PC-3 (cell line): ENCODE data around the gene CRY1. TPM values are rescaled to one million over a fixed set of nuclear protein-coding genes. Genes with fewer than 3 reads are reported as not detected.
A peak's percentile ranks its signal among the peaks of the same experiment; 100 is the strongest.

Source experiments
- ATAC-seq: fragments of 200-7000 bp; cut with Tn5 transposase; 2 replicates; pipeline ENCODE4 v1.9.1; 2020; ENCODE audit warnings: mild to moderate bottlenecking, moderate library complexity
- BruUV-seq: library from RNA; stranded (reverse); fragments of 400-500 nt; replicated peaks from 2 replicates; lab custom pipeline; 2021; lab: Mats Ljungman, UMichigan
- CTCF ChIA-PET: fragments of 300-600 bp; sonication (Branson Sonifier 250); formaldehyde crosslinking; loops from one replicate; lab custom pipeline; 2022; ENCODE audit warnings: antibody characterized with exemption; lab: Charles Lee
- POLR2A ChIA-PET: fragments of 300-600 bp; sonication (Branson Sonifier 250); formaldehyde crosslinking; loops from one replicate; lab custom pipeline; 2022; ENCODE audit warnings: antibody characterized with exemption; ENCODE audit not compliant: unreplicated experiment; lab: Charles Lee
- DNase-seq: peaks from one replicate; pipeline ENCODE4 v3.0.0-alpha.2; 2015
- H2AFZ ChIP-seq: fragments of 300-600 bp; sonication (generic); 2 replicates; pipeline ENCODE4 v1.6.0; 2016; ENCODE audit warnings: antibody characterized with exemption, low read length
- H3F3A ChIP-seq: fragments of 300-600 bp; sonication (generic); one replicate; pipeline ENCODE4 v1.6.0; 2017; ENCODE audit warnings: antibody characterized with exemption, low read length, control low read depth, mild to moderate bottlenecking; ENCODE audit not compliant: unreplicated experiment
- H3K27ac ChIP-seq: fragments of 300-600 bp; sonication (generic); 2 replicates; pipeline ENCODE4 v1.5.1; 2016; ENCODE audit warnings: mild to moderate bottlenecking, low read length
- H3K27me3 ChIP-seq: fragments of 300-600 bp; sonication (generic); 2 replicates; pipeline ENCODE4 v1.6.1; 2016; ENCODE audit warnings: low read length, mixed read lengths
- H3K36me3 ChIP-seq: fragments of 300-600 bp; sonication (generic); 2 replicates; pipeline ENCODE4 v1.6.1; 2016; ENCODE audit warnings: low read depth, mixed run types, low read length, mixed read lengths
- H3K4me1 ChIP-seq: fragments of 300-600 bp; sonication (generic); 2 replicates; pipeline ENCODE4 v1.5.1; 2016; ENCODE audit warnings: low read length; ENCODE audit not compliant: insufficient read depth
- H3K4me2 ChIP-seq: fragments of 300-600 bp; sonication (generic); 2 replicates; pipeline ENCODE4 v1.6.0; 2016; ENCODE audit warnings: low read length
- H3K4me3 ChIP-seq: fragments of 300-600 bp; sonication (generic); 2 replicates; pipeline ENCODE4 v1.5.1; 2016; ENCODE audit warnings: mild to moderate bottlenecking, low read length, mixed read lengths
- H3K79me2 ChIP-seq: fragments of 300-600 bp; sonication (generic); 2 replicates; pipeline ENCODE4 v1.6.1; 2017; ENCODE audit warnings: low read length, mixed read lengths
- H3K9ac ChIP-seq: fragments of 300-600 bp; sonication (generic); 2 replicates; pipeline ENCODE4 v1.6.0; 2016; ENCODE audit warnings: mild to moderate bottlenecking, low read length
- H3K9me2 ChIP-seq: fragments of 300-600 bp; sonication (generic); replicated peaks from 2 replicates; pipeline ENCODE4 v1.6.1; 2016; ENCODE audit warnings: mixed run types, low read length, mixed read lengths
- H3K9me3 ChIP-seq: fragments of 300-600 bp; sonication (generic); 2 replicates; pipeline ENCODE4 v1.6.1; 2016; ENCODE audit warnings: low read length, mixed read lengths
- H4K20me1 ChIP-seq: fragments of 300-600 bp; sonication (generic); 2 replicates; pipeline ENCODE4 v1.6.1; 2016; ENCODE audit warnings: low read length, mixed read lengths
- CTCF ChIP-seq: fragments of 300-600 bp; sonication (generic); conservative IDR thresholded peaks from 2 replicates; pipeline ENCODE4 v1.5.1; 2017; ENCODE audit warnings: antibody characterized with exemption, low read depth, mild to moderate bottlenecking, low read length
- EZH2 ChIP-seq: fragments of 300-600 bp; sonication (generic); IDR thresholded peaks from one replicate; pipeline ENCODE4 v1.6.1; 2017; ENCODE audit warnings: antibody characterized with exemption, mild to moderate bottlenecking, low read length; ENCODE audit not compliant: unreplicated experiment
- EZH2phosphoT487 ChIP-seq: fragments of 300-600 bp; sonication (generic); IDR thresholded peaks from 2 replicates; pipeline ENCODE4 v1.6.1; 2018; ENCODE audit warnings: mild to moderate bottlenecking, antibody characterized with exemption, low read length, borderline replicate concordance
- intact Hi-C: fragments of 100-400 bp; cut with micrococcal nuclease; formaldehyde crosslinking; loops from 2 replicates; pipeline ENCODE4 v1.9.0; 2023
- total RNA-seq: library from RNA; depleted of rRNA; stranded (reverse); fragments of >200 nt; gene quantifications from 2 replicates; pipeline ENCODE4 v1.2.3, GENCODE V29; 2014

The CRY1 gene
- total RNA-seq, 1 experiment from 2014 or later = 32.0 TPM

- H4K20me1 ChIP-seq = no peaks in the 10 kb centered on the region
- peak overlapping the region; percentile 84 for H2AFZ ChIP-seq
- H3K36me3 ChIP-seq = 0 out of 2 replicates have a peak, but pooled peaks cover 6% of the 10 kb centered on the region
- no peak overlapping the region for H3K27ac ChIP-seq
- H3K9ac ChIP-seq = peak overlapping the region; percentile 80
- TF ChIP-seq CTCF = no peak
- TF ChIP-seq EZH2 = no peak
- TF ChIP-seq EZH2phosphoT487 = no peak
- DNase-seq (no peak), ATAC-seq (no peak)
- peaks cover 17% of the 10 kb centered on the region for H3K79me2 ChIP-seq
- no peaks in the 10 kb centered on the region for H3F3A ChIP-seq
- intact Hi-C loops = loop anchor here (2.0 kb wide), 1 partner anchor 29 kb away; no protein-coding TSS in a partner anchor
- CTCF ChIA-PET = interaction anchor here (0.6 kb wide), 1 partner anchor 28 kb away, joined by 3 read pairs; no protein-coding TSS in a partner anchor
- BruUV-seq = no TSS peak
- H3K4me3 ChIP-seq = peak overlapping the region; percentile 86
- H3K4me1 ChIP-seq = peaks cover 26% of the 10 kb centered on the region
- no peaks in the 10 kb centered on the region for H3K27me3 ChIP-seq
- POLR2A ChIA-PET = no interaction called here
- H3K9me2 ChIP-seq = no peaks in the 10 kb centered on the region
- H3K4me2 ChIP-seq = peak overlapping the region; percentile 92
- no peaks in the 10 kb centered on the region for H3K9me3 ChIP-seq
These were observed 107.2 kb downstream of the CRY1 start for GRCh38 chr12:106986135-106986534.

- CTCF ChIA-PET = no interaction called here
- Histone ChIP-seq H3K36me3 (0 out of 2 replicates have a peak, but pooled peaks cover 6% of the 10 kb centered on the region), H4K20me1 (no peaks in the 10 kb centered on the region), H3K79me2 (peaks cover 17% of the 10 kb centered on the region), H3F3A (no peaks in the 10 kb centered on the region), H3K9me2 (no peaks in the 10 kb centered on the region), H3K9ac (no peak overlapping the region), H3K9me3 (no peaks in the 10 kb centered on the region), H3K4me2 (peak overlapping the region; percentile 92), H3K27me3 (no peaks in the 10 kb centered on the region), H3K4me3 (peak overlapping the region; percentile 86; the same call in 1 of the 2 replicates), H3K4me1 (peaks cover 26% of the 10 kb centered on the region), H3K27ac (no peak overlapping the region), H2AFZ (no peak overlapping the region)
- no TSS peak for BruUV-seq
- DNase-seq = no peak
- no peak for TF ChIP-seq CTCF
- no peak for TF ChIP-seq EZH2phosphoT487
- TF ChIP-seq EZH2 = no peak
- POLR2A ChIA-PET = no interaction called here
- intact Hi-C loops = no loop called here
- no peak for ATAC-seq
These were observed 107.9 kb downstream of the CRY1 start for GRCh38 chr12:106985479-106985878.

GRCh38 chr12:106984588-106985137, 108.7 kb downstream of the CRY1 start:
- Histone ChIP-seq H3K79me2 (peaks cover 17% of the 10 kb centered on the region), H3K4me2 (no peak overlapping the region), H3K4me1 (peaks cover 26% of the 10 kb centered on the region), H3F3A (no peaks in the 10 kb centered on the region), H3K4me3 (no peak overlapping the region), H3K27ac (no peak overlapping the region), H3K9me3 (no peaks in the 10 kb centered on the region), H4K20me1 (no peaks in the 10 kb centered on the region), H3K9ac (no peak overlapping the region), H3K36me3 (0 out of 2 replicates have a peak, but pooled peaks cover 6% of the 10 kb centered on the region), H3K9me2 (no peaks in the 10 kb centered on the region), H2AFZ (no peak overlapping the region), H3K27me3 (no peaks in the 10 kb centered on the region)
- DNase-seq (no peak), ATAC-seq (no peak)
- TF ChIP-seq EZH2 = no peak
- TF ChIP-seq EZH2phosphoT487 = no peak
- TF ChIP-seq CTCF = no peak
- ChIA-PET CTCF (no interaction called here), POLR2A (no interaction called here)
- no TSS peak for BruUV-seq
- intact Hi-C loops = no loop called here
